Activated CD4-positive, alpha-beta T cell treated with anti-CD3 and anti-CD28 coated beads, Interleukin-10, Interleukin-2, amounts not matched to agents 100 ng/mL and 50 ng/mL, durations not matched to agents 16 hours and 8 hours (primary cell): Measurements from ENCODE around the gene ODAM.
A peak's percentile ranks its signal among the peaks of the same experiment; 100 is the strongest.
"Not testable (repeated sequence)": the region's sequence is repeated elsewhere in the genome, so short reads cannot be mapped to it uniquely, and the experiment has no call there.

Source experiments
- DNase-seq: peaks from one replicate; pipeline ENCODE4 v3.0.0-alpha.2; 2020

ODAM gene, protein sequence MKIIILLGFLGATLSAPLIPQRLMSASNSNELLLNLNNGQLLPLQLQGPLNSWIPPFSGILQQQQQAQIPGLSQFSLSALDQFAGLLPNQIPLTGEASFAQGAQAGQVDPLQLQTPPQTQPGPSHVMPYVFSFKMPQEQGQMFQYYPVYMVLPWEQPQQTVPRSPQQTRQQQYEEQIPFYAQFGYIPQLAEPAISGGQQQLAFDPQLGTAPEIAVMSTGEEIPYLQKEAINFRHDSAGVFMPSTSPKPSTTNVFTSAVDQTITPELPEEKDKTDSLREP

DNA sequence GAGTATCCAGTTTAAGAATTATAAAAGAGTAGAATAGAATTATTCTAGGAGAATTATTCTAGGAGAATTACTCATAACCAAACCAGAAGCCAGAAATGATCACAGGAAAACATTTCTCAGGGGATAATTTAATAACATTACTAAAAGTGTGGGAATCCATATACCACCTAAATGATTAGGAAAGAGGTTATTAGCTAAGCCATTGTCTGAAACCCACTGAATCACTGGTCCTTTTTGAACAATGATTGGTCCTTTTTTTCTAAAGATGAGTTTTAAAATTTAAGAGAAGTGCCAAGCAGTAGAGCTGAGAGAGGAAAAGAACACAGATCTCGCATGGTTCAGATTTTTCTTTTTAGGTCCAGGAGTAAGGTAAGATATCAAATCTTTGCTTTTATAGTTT is at the start of gene ODAM:
Gene ODAM, plus strand, starts transcription at position 301 of the 400 bp plus-strand sequence. CDS start 819 bp downstream, outside the sequence.
- DNase-seq: no peak

DNA sequence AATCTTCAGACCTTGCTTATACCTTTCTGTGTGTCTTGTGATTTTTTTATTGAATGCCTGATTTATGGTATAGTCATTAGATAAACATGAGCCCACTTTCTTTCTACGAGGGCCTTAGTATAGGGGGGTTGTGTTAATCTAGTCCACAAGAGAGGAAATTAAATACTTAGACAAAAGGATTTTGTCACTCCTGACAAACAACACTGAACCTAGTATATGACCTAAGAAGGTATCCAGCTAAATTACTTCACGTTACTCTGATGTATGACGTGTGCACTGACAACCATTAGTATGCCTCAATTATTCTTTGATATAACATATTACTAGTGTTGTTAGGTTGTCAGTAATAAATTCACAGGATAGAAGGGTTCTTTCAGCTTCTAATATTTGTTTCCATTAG is 44.3 kb upstream of the ODAM start:
- DNase-seq: no peak

DNA sequence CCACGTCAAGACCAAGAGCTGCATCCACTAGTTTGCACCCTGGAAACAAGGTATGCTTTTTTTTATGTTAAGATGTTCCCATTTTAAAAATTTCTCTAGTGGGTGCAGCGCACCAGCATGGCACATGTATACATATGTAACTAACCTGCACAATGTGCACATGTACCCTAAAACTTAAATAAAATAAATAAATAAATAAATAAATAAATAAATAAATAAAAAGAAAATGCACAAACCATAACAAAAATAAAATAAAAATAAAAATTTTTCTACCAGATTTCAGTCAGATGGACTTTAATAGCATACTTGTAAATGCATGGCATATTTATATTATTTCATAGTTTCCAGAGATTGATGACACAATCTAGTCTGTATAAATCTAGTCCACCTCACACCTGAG is 43.4 kb upstream of the ODAM start:
- DNase-seq: no peak

DNA sequence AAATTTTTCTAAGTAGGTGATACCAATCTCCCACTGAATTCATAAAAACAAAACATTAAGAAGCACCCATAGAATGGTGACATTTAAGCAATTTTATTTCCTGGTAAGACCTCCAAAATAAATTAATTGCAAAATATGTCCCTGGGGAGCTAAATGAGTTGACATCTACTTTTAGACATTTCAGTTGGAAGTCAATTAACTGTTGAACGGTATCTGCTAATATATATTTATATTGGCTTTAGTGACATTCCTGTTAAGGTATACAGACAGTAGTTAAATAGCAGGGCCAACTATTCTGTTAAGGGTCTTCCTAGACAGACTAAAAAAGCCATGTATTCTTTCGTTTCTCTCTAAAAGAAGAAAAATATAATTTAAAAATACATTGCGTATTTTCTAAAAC is 41.6 kb upstream of the ODAM start, which contains the start of gene PRR27:
Gene PRR27, plus strand, starts transcription at position 301 of the 400 bp plus-strand sequence. CDS start 139 bp downstream, outside the sequence.
- DNase-seq: no peak

DNA sequence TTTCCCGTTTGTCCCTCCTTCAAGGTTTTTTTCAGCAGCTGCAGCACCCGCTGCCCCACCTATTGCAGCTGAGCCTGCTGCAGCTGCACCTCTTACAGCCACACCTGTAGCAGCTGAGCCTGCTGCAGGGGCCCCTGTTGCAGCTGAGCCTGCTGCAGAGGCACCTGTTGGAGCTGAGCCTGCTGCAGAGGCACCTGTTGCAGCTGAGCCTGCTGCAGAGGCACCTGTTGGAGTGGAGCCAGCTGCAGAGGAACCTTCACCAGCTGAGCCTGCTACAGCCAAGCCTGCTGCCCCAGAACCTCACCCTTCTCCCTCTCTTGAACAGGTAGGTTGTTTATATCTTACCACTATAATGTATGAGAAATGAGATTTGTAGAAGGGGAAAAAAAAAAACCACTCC is 36.9 kb upstream of the ODAM start:
- DNase-seq: no peak

DNA sequence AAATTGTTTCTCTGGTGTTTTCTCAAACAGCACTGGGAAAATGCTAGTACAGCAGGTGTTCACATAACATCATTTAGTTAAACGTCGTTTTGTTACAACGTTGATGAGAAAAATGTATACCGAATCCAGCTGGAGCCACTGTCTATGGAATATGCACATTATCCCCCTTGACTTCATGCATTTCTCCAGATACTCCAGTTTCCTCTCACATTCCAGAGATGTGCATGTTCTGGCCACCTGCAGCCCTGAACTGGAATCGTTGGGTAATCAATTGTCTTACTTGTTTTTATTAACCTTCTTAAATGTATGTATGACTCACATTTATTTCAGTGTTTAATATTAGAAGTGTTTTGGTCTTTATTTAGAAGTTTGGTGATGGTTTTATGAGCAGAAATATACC is 18.4 kb upstream of the ODAM start:
- no peak for DNase-seq

DNA sequence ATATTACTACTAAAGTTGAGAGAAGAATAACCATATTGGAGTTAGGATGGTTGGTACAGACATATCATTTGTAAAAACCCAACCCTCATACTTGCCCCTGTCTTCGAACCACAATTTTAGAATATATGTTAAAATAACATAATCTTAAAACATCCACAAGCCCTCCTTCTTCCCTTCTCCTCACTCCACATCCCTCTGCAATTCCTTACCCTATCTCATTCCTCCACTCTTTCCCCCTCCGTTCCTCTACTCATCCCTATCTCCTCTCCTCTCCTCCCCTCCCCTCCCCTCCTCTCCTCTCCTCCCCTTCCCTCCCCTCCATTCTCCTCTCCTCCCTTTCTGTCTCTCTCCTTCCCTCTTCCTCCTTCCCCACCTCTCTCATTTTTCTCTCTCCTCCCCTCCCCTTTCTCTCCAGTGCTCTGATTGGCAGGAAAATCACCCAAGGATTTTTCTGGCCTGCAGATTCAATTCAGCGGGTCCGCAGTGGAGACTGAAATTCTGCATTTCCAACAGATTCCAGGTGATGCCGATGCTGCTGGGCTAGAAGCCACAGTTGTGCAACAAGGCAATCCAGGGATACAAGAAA is 17.4 kb upstream of the ODAM start:
- no peak for DNase-seq

DNA sequence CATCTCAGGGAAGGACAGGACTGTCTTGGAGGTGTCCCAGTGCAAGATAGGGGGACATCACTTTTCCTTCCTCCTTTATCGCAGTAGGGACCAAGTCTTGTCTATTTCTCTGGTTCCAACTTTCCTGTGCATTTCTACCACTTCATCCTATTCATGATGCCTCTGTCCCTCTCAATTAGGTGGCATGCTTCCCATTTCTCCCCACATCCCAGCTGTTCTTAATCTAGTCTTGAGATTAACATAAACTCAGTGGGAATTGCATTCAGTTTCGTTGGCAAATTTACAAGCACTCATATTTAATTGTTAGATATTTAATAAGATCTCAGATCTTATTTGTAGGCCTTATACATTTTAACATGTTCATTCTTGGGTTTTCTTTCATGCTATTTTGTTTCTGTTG is 15.7 kb upstream of the ODAM start:
- DNase-seq: no peak

DNA sequence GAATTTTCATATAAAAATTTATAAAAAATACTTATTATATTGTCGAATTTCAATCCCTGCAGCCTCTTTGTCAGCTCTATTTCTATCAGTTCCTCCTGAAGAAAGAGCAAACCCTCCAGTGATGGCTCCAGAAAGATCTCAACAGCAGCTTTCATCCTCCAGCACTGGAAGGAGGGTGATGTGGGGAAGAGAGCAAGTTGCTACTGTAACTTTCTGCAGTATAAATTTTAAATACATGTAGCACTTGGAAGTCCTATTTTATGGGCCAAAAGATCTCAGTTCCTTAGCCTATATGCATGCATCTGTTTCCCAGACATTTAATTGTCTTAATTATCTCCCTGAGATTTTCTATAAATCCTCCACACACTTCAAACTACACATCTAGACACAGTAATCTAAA is 13.7 kb upstream of the ODAM start:
- no peak for DNase-seq

DNA sequence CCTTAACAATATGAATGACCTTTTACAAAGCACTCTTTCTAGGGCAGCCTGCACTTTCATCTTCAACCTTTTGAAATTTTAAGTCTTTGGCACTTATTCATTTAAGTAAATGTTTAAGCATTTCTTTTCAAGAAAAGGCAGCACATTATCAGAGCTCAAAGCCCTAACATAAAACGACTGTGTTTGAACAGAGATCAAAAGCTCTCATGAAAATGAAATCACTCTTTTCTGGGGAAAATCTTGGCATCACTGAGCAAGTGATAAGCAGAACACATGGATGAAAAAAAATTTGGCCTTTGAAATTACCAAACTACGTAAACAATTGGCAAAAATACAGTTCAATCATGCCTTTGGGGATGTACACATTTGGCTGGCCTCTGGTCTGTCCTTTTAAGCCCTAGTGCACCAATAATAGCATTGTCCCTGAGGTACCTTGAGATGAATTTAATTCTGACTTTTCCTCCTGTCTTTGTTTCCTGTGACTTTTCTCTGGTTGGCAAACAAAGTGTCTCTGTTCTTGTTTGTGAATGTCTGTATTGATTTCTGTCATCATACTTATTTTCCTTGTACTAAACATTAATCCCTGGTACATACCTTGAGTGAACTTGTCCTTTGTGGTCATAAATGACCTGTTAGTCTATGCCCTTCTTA is 12.9 kb upstream of the ODAM start:
- no peak for DNase-seq

DNA sequence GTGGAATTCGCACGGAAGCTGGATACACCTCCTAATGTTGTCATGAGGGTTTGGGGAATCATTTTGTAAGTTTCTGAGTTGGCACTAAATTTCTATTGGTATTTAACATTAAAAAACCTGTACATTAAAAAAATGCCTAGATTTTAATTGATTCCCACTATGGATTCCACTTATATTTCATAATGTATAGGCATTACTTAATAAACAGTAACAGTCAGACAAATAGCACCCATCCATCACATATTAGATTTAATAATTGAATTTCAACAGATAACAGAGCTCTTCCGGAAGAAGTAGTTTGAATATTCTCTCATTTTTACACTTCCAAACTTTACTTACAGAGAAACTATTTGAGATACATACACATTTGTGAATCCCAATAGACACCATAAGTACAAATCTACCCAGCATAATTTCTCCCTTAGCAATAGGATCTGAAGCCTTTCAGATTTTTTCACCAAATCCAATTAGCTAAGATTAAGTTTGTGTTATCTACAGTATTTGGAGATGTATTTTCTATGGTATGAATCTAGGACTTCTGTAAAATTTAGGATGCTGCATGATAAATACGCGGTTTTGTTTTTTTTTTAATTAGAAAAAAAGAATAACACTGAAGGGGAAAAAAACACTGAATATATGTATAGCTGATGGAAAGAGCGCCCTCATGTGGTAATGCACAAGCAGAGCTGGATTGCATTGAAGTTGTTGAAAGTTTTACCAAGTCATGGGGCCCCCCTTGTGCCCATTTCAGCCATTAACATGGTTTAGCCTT is 12.2 kb upstream of the ODAM start:
- DNase-seq: peak; percentile 34

DNA sequence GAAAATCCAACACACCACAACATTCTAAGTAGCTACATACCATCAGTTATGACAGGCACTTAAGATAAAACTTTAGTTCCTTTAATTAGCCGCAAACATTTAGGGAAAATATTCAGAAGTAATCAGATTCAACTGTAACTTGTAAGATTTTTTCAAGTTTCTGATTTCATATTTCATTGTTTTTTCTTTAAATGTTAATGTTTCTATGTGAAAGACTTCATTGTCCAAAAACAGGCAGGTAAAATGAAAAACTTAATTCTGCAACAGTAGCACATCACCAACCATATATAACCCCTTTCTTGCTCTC is 11.6 kb upstream of the ODAM start:
- no peak for DNase-seq

DNA sequence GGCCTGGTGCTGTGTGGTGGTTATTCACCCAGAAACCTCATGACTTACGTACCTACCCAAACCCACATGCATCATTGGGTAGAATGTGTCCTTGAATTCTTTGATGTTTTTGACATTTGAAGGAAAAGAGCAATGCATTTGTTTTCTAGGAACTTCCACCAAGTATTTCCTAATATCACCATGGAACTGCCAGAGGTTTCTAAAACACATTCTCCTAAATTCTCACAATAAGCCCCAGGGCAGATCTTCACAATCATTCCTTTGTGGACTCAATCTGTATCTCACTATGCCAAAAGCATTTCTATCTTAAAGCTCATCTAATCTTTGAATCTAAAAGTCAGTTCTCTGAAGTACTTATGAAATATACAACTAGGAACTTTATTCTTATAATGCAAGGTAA is 8.3 kb upstream of the ODAM start:
- DNase-seq: no peak

DNA sequence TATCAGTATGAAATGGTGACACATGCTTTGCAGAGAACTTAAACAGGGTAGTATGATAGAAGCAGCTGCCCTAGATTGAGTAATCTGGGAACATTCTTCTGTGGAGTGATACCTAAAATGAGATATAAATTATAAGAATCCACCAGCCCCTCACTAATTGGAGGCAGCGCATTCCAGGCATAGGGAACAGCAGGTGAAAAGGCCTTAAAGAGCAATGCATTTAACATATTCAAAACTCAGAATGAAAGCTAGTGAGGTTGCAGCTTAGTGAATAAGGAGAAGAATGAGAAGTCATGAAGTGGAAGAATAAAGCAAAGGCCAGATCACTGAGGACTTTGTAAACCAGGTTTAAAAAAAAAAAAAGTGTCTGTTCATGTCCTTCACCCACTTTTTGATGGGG is 4.9 kb upstream of the ODAM start:
- no peak for DNase-seq

DNA sequence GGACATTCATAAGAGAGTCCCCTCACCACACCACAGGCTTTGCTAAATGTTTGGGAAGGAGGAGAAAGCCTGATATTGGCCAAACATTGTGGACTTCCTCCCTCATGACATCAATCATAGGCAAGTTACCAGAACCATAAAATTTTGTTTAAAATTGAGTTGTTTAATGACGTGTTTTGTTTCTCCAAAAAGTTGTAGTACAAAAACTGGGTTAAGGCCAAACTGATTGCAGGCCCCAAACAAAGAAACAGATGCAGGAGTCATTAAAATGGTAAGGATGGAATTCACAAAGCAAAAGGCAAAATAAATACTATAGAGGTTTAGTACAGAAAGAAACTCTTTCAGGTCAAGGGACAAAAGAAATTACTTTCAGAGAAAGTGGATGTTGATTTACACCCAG is 3.9 kb upstream of the ODAM start:
- no peak for DNase-seq

DNA sequence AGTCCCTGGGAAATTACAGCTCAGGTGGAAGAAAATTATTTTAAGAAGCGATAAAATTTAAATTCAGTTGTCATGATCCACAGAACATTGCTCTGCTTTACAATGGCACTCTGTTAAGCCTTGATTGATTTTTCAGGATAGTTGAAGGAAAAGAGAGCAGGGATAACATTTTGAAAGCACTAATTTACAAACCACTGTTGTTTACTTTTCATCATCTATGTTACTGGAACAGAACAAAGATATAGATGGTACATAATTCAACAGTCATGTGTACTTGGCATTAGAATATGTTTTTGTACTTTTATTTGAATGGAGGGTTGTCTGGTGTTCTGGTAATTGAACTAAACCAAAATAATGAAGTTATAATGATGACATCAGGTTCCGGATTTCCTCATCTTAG is 2.6 kb upstream of the ODAM start:
- DNase-seq: no peak

DNA sequence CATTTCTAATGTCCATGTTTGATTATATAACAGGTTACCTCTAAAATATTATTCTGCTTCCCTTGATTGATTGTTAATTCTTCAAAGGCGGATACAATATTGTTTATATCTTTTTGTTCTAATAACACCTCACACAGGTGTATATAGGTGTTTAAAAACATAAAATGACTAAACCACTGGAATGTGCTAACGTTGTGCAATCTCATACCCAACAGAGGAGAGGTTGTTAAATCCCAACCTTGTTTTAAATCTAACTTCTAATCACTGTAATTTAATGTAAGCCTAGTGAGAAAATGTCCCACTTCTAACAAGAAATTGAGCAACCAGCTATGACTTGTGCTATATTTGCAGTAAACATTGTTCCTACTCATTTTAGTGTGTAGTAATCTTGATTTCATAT is 1.3 kb downstream of the ODAM start:
- no peak for DNase-seq

DNA sequence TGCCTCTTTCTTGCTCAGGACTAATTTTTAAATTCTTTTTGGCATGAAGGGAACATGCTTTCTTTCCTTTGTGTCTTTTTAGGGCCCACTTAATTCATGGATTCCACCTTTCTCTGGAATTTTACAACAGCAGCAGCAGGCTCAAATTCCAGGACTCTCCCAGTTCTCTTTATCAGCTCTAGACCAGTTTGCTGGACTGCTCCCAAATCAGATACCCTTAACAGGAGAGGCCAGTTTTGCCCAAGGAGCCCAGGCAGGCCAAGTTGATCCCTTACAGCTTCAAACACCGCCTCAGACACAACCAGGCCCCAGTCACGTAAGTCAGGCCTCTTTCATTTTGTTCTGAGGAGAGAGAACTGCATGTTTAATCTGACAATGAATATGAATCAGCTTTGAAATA is 2.3 kb downstream of the ODAM start:
- no peak for DNase-seq

DNA sequence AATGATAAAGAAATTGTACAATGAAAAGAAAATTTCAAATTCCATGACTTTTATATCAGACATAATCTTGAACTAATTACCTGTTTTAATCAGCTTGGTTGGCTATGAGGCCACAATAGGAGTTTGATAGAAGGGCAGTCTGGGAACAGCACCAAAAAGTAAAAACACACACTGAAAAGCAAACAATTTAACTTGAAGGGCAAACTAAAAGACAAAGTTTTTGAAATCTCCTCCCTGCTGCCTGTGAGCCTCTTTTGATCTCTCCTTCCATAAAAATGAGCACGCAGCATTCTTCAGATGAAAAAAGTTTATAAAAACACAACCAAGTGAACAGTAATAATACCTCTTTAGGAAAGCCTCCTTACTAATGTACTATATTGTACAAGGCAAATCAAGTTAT is 8.1 kb downstream of the ODAM start:
- DNase-seq: no peak

DNA sequence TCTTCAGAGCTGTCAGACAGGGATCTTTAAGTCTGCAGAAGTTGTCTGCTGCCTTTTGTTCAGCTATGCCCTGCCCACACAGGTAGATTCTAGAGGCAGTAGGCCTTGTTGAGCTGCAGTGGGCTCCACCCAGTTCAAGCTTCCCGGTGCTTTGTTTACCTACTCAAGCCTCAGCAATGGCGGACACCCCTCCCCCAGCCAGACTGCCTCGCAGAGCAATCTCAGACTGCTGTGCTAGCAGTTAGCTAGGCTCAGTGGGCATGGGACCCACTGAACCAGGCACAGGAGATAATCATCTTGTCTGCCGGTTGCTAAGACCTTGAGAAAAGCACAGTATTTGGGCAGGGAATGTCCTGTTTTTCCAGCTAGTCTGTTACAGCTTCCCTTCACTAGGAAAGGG is 17.2 kb downstream of the ODAM start:
- not testable (repeated sequence) for DNase-seq

DNA sequence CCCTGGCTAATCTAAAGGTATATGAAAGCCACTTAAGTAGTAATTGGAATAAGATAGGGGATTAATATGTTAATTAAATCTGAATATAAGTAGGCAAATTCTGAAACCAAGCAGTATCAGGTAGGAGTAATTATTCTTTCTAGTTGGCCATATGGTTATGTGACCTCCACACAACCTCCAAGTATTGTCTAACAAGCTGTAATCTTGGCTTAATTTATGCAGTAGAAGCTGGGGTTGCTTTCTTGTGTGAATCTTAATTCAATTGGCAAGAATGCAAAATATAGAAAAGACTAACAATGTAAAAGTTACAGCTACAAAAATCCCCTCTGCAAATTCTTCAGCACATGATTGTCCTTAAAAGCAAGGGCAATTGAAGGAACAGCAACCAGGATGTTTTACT is 20.6 kb downstream of the ODAM start:
- DNase-seq: not testable (repeated sequence)

DNA sequence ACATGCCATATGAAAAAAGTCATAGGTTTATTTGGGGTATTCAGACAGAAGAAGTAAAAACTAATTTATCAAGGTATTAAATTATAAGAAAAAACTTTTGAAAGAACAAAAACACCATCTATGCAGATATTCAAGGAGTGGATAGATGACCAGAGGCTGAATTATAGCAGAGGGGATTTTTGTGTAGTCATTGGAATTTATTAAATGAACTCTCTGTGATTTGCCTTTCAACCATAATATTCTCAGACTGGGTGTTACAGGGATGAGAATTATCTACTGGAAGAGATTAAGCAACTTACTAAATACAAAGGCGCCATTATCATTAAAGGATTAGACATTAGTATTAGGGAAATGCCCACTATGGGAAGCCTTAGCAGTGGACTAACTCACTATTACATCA is 21.0 kb downstream of the ODAM start:
- not testable (repeated sequence) for DNase-seq

DNA sequence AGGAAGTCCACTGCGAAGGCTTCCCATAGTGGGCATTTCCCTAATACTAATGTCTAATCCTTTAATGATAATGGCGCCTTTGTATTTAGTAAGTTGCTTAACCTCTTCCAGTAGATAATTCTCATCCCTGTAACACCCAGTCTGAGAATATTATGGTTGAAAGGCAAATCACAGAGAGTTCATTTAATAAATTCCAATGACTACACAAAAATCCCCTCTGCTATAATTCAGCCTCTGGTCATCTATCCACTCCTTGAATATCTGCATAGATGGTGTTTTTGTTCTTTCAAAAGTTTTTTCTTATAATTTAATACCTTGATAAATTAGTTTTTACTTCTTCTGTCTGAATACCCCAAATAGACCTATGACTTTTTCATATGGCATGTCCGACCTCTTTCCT is 25.9 kb downstream of the ODAM start:
- DNase-seq: not testable (repeated sequence)

DNA sequence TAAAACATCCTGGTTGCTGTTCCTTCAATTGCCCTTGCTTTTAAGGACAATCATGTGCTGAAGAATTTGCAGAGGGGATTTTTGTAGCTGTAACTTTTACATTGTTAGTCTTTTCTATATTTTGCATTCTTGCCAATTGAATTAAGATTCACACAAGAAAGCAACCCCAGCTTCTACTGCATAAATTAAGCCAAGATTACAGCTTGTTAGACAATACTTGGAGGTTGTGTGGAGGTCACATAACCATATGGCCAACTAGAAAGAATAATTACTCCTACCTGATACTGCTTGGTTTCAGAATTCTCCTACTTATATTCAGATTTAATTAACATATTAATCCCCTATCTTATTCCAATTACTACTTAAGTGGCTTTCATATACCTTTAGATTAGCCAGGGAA is 26.3 kb downstream of the ODAM start:
- DNase-seq: not testable (repeated sequence)
